NCI-H2196 treated with DMSO at 0.1 percent for 48 hours (cell line): Measurements from ENCODE around the gene S100A9.

Experiments used
- DNase-seq: peaks from one replicate; lab custom pipeline; 2025; ENCODE audit not compliant: unreplicated experiment; lab: John Stamatoyannopoulos, UW

S100A9 gene

DNA sequence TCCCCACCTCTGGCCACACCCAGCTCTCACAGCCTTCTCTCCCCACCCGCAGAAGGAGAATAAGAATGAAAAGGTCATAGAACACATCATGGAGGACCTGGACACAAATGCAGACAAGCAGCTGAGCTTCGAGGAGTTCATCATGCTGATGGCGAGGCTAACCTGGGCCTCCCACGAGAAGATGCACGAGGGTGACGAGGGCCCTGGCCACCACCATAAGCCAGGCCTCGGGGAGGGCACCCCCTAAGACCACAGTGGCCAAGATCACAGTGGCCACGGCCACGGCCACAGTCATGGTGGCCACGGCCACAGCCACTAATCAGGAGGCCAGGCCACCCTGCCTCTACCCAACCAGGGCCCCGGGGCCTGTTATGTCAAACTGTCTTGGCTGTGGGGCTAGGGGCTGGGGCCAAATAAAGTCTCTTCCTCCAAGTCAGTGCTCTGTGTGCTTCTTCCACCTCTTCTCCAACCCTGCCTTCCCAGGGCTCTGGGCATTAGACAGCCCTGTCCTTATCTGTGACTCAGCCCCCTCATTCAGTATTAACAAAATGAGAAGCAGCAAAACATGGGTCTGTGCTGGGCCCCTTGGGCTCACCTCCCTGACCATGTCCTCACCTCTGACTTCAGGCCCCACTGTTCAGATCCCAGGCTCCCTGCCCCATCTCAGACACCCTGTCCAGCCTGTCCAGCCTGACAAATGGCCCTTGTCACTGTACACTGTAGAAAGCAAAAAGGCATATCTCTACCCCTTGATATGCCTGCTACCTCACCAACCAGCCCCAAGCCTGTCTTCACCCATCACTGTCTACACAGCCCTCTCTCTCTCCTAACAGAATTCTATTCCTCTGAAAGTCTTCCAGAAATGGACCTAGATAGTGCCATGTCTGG lies 3.2 kb downstream of the S100A9 start:
- no peak for DNase-seq

GRCh38 chr1:153361480-153362109 lies 3.9 kb downstream of the S100A9 start:
- no peak for DNase-seq

DNA sequence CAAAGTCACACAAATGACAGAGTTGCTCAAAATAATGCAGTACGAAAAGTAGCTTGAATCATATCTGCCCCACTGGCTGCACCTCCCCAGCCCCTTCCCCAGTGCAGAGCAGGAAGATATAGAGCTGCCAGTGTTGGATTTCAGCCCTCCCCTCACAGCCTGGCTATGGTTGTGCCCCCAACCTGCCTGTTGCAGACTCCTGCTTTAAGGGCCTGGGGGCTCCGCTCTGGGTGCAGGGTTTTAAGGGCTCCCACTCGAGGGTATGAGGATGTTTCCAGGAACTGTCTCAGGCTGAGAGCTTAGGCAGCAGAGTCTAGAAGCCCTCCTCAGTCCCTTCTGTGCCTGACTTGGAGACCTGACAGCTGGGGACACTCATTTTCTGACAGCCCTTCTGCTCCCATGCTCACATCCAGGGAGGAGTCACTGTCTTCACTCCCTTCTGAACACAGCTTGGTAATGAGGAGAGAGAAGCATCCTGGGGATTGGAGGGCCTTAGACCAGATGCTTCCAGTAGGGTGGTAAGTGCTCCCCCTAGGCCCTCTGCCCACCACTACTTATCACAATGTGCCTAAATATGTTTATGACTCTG lies 4.6 kb downstream of the S100A9 start:
- no peak for DNase-seq

- no peak for DNase-seq
Measured at GRCh38 chr1:153363641-153364040, 6.0 kb downstream of the S100A9 start.

GRCh38 chr1:153364156-153364555 lies 6.5 kb downstream of the S100A9 start:
- DNase-seq, result no peak

- DNase-seq, result peak; percentile 39
Measured at GRCh38 chr1:153364766-153365666, 7.4 kb downstream of the S100A9 start.

GRCh38 chr1:153365696-153366095 lies 8.0 kb downstream of the S100A9 start:
- no peak for DNase-seq

DNA sequence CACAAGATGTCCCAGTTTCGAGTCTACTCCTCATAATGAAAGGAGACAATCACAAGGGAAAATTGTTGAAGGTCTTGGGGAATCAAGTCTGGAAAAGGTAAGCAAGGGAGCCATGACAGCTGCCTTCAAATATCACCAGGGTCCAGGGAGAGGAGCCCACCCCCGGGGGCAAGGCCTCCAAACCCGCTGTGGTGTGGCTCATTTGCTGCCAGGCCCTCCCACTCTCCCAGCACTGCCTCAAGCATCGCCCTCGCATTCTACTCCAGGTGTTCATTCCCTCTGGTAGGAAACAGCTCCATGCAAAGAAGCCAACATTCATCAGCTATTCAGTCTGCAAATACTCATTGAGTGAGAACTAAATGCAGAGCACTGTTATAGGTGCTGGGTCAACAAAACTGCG lies 8.6 kb downstream of the S100A9 start:
- no peak for DNase-seq

DNA sequence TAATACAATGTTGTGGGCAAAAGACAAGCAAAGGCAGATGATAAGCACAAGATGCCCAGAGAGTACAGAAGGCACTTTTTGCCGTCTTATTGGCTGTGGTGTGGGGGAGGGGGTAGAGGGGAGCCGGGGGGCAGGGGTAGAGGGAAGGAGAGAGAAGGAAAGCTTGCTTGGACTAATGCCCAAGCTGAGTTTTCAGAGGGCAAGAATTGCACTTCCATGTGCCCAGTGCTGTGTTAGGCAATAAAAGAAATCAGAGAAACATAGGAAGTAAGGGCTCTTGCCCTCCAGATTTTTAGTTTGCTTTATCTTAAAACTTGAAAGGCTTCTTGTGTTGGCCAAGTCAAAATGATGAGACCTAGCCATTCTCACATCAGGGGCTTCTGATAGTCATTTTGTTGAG lies 9.4 kb downstream of the S100A9 start:
- no peak for DNase-seq

DNA sequence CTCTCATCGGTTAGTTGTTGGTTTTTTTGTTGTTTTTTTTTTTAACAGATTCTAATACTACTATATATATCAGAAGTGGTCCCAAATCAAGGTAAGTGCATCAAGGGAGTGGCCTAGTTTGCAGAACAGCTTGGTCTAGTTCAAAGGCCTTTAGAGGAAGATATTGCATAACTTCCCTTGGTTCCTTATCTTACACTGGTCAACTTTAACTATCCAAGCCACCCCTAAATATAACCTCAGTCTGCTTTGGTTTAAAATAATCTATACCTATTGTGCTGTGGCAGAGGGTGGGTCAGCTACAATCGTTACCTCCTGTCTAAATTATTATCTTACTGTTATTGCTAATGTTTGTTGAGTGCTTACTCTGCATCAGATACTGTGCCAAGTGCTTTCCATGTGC lies 10.8 kb downstream of the S100A9 start:
- DNase-seq, result no peak

- no peak for DNase-seq
Measured at GRCh38 chr1:153370146-153370545, 12.5 kb downstream of the S100A9 start.

- DNase-seq, result no peak
Measured at GRCh38 chr1:153371231-153371630, 13.6 kb downstream of the S100A9 start.

DNA sequence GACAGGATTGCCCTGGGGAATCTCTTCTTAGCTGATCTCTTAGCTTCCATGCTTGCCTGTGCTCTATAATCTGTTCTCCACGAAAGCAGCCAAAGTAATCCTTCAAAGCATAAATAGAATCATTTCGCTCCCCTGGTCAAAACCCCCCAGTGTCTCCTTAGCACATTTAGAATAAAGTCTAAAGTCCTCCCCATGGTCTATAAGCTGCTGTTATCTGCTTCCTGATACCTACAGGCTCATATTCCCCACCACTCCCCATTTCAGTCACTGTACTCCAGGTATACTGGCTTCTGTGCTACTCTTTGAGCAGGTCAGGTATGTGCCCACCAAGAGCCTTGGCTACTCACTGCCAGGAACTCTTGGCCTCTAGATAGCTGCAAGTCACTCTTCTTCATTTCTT lies 14.9 kb downstream of the S100A9 start:
- no peak for DNase-seq

DNA sequence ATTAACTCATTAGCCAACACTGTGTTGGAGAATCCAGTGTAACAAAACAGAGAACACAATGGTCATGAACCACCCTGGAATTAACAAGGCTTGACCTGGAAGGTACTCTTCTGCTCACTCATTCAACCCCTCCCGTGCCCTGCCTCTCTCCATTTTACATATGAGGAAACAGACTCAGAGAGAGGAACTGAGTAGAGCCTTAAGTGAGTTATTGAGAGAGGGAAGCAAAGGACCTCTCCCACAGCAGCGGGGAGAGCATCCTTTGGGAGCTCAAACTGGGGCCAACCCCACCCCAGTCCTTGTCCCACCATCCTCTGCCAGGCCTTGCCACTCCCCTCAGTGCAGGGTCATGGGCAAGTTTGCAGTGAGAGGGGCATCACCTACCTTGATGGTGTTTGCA lies 16.4 kb downstream of the S100A9 start:
- no peak for DNase-seq

- no peak for DNase-seq
Measured at GRCh38 chr1:153375511-153375910, 17.9 kb downstream of the S100A9 start, which contains the start of gene S100A12. Gene S100A12, minus strand, starts transcription at chr1:153375621. Its CDS starts 1,029 bp downstream, at chr1:153374592.

GRCh38 chr1:153379591-153379990 lies 21.9 kb downstream of the S100A9 start:
- DNase-seq, result no peak

GRCh38 chr1:153380711-153381110 lies 23.1 kb downstream of the S100A9 start:
- no peak for DNase-seq

- no peak for DNase-seq
Measured at GRCh38 chr1:153384958-153385580, 27.4 kb downstream of the S100A9 start.

DNA sequence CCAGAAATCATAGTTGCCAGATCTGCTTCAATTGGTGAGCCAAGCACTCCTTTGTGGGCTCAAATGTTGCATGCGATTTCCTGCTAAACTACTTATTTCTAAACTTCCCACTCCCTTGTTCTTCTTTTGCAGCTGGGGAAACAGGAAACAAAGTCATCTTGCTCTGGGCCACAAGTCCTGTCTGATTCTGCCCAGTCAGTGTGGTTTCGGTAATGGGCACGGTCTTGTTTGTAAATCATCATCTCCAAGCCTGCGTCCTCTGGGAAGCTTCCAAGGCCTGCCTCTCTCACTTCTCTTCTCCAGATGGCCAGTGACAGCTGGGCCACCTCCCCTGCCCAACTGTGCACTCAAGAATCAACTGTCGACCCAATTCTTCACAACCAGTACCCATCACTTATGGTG lies 28.8 kb downstream of the S100A9 start:
- no peak for DNase-seq

DNA sequence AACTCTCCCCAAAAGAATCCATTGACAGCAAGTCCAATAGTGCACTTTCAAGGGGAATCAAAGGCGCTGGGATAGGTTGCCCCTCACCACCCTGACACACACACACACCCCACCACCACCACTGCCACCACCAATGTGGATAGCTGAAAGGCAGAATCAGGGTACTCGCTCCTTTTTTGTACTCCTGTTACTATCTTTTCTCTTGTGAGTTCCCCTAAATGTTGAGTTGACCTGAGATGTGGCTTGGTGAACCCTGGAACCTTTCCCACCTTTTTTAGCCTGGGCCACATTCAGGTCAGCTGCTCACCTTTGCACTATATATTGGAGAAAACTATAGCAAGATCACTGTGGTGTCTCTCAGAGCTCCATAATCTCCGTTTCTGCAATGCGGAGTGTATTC lies 29.3 kb downstream of the S100A9 start:
- DNase-seq, result no peak

DNA sequence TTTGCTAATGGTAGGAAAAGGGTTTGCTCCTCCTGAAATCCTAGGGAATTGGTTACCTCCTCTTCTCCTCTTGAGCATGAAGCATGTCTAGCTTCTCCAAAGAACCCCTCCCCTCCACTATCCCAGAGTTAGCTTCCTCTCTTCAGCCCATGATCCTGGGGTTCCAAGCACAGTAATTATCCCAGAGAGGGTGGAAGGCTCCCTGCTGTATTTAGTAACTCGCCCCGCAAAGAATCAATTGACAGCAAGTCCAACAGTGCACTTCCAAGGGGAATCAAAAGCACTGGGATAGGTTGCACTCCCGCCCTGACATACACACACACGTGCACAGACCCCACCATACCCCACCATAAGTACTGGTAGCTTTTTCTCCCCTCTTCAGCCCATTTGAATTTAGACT lies 30.1 kb downstream of the S100A9 start:
- DNase-seq, result no peak
